PC-3 (cell line): Measurements from ENCODE around the gene CLDN4. TPM values are rescaled to one million over a fixed set of nuclear protein-coding genes. Genes with fewer than 3 reads are reported as not detected.
"Not testable (repeated sequence)": the region's sequence is repeated elsewhere in the genome, so short reads cannot be mapped to it uniquely, and the experiment has no call there.

Source experiments
- ATAC-seq: fragments of 200-7000 bp; cut with Tn5 transposase; 2 replicates; pipeline ENCODE4 v1.9.1; 2020; ENCODE audit warnings: mild to moderate bottlenecking, moderate library complexity
- Bru-seq: library from RNA; stranded (reverse); fragments of 400-500 nt; gene quantifications from one replicate; lab custom pipeline; 2021; lab: Mats Ljungman, UMichigan
- BruChase-seq, 2 experiments: library from RNA; stranded (reverse); fragments of 400-500 nt; gene quantifications; one replicate each; lab custom pipeline; 2021; lab: Mats Ljungman, UMichigan
- BruUV-seq: library from RNA; stranded (reverse); fragments of 400-500 nt; replicated peaks from 2 replicates; lab custom pipeline; 2021; lab: Mats Ljungman, UMichigan
- CTCF ChIA-PET: fragments of 300-600 bp; sonication (Branson Sonifier 250); formaldehyde crosslinking; loops from one replicate; lab custom pipeline; 2022; ENCODE audit warnings: antibody characterized with exemption; lab: Charles Lee
- POLR2A ChIA-PET: fragments of 300-600 bp; sonication (Branson Sonifier 250); formaldehyde crosslinking; loops from one replicate; lab custom pipeline; 2022; ENCODE audit warnings: antibody characterized with exemption; ENCODE audit not compliant: unreplicated experiment; lab: Charles Lee
- DNase-seq: peaks from one replicate; pipeline ENCODE4 v3.0.0-alpha.2; 2015
- H2AFZ ChIP-seq: fragments of 300-600 bp; sonication (generic); 2 replicates; pipeline ENCODE4 v1.6.0; 2016; ENCODE audit warnings: antibody characterized with exemption, low read length
- H3F3A ChIP-seq: fragments of 300-600 bp; sonication (generic); one replicate; pipeline ENCODE4 v1.6.0; 2017; ENCODE audit warnings: antibody characterized with exemption, low read length, control low read depth, mild to moderate bottlenecking; ENCODE audit not compliant: unreplicated experiment
- H3K27ac ChIP-seq: fragments of 300-600 bp; sonication (generic); 2 replicates; pipeline ENCODE4 v1.5.1; 2016; ENCODE audit warnings: mild to moderate bottlenecking, low read length
- H3K27me3 ChIP-seq: fragments of 300-600 bp; sonication (generic); 2 replicates; pipeline ENCODE4 v1.6.1; 2016; ENCODE audit warnings: low read length, mixed read lengths
- H3K36me3 ChIP-seq: fragments of 300-600 bp; sonication (generic); 2 replicates; pipeline ENCODE4 v1.6.1; 2016; ENCODE audit warnings: low read depth, mixed run types, low read length, mixed read lengths
- H3K4me1 ChIP-seq: fragments of 300-600 bp; sonication (generic); 2 replicates; pipeline ENCODE4 v1.5.1; 2016; ENCODE audit warnings: low read length; ENCODE audit not compliant: insufficient read depth
- H3K4me2 ChIP-seq: fragments of 300-600 bp; sonication (generic); 2 replicates; pipeline ENCODE4 v1.6.0; 2016; ENCODE audit warnings: low read length
- H3K4me3 ChIP-seq: fragments of 300-600 bp; sonication (generic); 2 replicates; pipeline ENCODE4 v1.5.1; 2016; ENCODE audit warnings: mild to moderate bottlenecking, low read length, mixed read lengths
- H3K79me2 ChIP-seq: fragments of 300-600 bp; sonication (generic); 2 replicates; pipeline ENCODE4 v1.6.1; 2017; ENCODE audit warnings: low read length, mixed read lengths
- H3K9ac ChIP-seq: fragments of 300-600 bp; sonication (generic); 2 replicates; pipeline ENCODE4 v1.6.0; 2016; ENCODE audit warnings: mild to moderate bottlenecking, low read length
- H3K9me2 ChIP-seq: fragments of 300-600 bp; sonication (generic); replicated peaks from 2 replicates; pipeline ENCODE4 v1.6.1; 2016; ENCODE audit warnings: mixed run types, low read length, mixed read lengths
- H3K9me3 ChIP-seq: fragments of 300-600 bp; sonication (generic); 2 replicates; pipeline ENCODE4 v1.6.1; 2016; ENCODE audit warnings: low read length, mixed read lengths
- H4K20me1 ChIP-seq: fragments of 300-600 bp; sonication (generic); 2 replicates; pipeline ENCODE4 v1.6.1; 2016; ENCODE audit warnings: low read length, mixed read lengths
- CTCF ChIP-seq: fragments of 300-600 bp; sonication (generic); conservative IDR thresholded peaks from 2 replicates; pipeline ENCODE4 v1.5.1; 2017; ENCODE audit warnings: antibody characterized with exemption, low read depth, mild to moderate bottlenecking, low read length
- EZH2 ChIP-seq: fragments of 300-600 bp; sonication (generic); IDR thresholded peaks from one replicate; pipeline ENCODE4 v1.6.1; 2017; ENCODE audit warnings: antibody characterized with exemption, mild to moderate bottlenecking, low read length; ENCODE audit not compliant: unreplicated experiment
- EZH2phosphoT487 ChIP-seq: fragments of 300-600 bp; sonication (generic); IDR thresholded peaks from 2 replicates; pipeline ENCODE4 v1.6.1; 2018; ENCODE audit warnings: mild to moderate bottlenecking, antibody characterized with exemption, low read length, borderline replicate concordance
- intact Hi-C: fragments of 100-400 bp; cut with micrococcal nuclease; formaldehyde crosslinking; loops from 2 replicates; pipeline ENCODE4 v1.9.0; 2023
- long read RNA-seq: library from polyadenylated mRNA; unstranded; transcript quantifications from one replicate; pipeline ENCODE4 v2.0.0, GENCODE V29; 2021; ENCODE audit not compliant: unreplicated experiment
- total RNA-seq: library from RNA; depleted of rRNA; stranded (reverse); fragments of >200 nt; gene quantifications from 2 replicates; pipeline ENCODE4 v1.2.3, GENCODE V29; 2014; rRNA removed

The CLDN4 gene
- total RNA-seq (656 and 724 TPM in 2 replicates), Bru-seq, nascent RNA (percentile 98 among the genes with signal in this experiment), BruChase-seq, experiment 1, labeled RNA remaining after a 6-hour chase (percentile 98 among the genes with signal in this experiment), BruChase-seq, experiment 2, labeled RNA remaining after a 2-hour chase (percentile 99 among the genes with signal in this experiment)
- long read RNA-seq, transcript CLDN4-201 (1 exons, 1,831 nt), result major isoform, 1,097 of 1,102 reads
- long read RNA-seq, partial matches to known transcripts, result 0 of 1,102 reads
- long read RNA-seq, other reads (novel, unspliced or antisense), result 5 of 1,102 reads

GRCh38 chr7:73830681-73831583 lies at the start of gene CLDN4:
Gene CLDN4 (plus strand): TSS chr7:73830996. CDS start chr7:73831202, 206 bp downstream.
- no peaks in the 10 kb centered on the region for H3K9me2 ChIP-seq
- intact Hi-C loops, result no loop called here
- peak within 1 kb of the TSS; percentile 96 for H3K9ac ChIP-seq
- H3K79me2 ChIP-seq, result peaks cover 45% of the 10 kb centered on the region
- H3K27me3 ChIP-seq, result no peaks in the 10 kb centered on the region
- peaks cover 12% of the 10 kb centered on the region for H3K36me3 ChIP-seq
- no peak for TF ChIP-seq CTCF
- peak within 1 kb of the TSS; percentile 96 for H3K27ac ChIP-seq
- H3K4me2 ChIP-seq, result peak within 1 kb of the TSS; percentile 87
- no peaks in the 10 kb centered on the region for H3K9me3 ChIP-seq
- peaks cover 42% of the 10 kb centered on the region for H3K4me1 ChIP-seq
- peaks cover 9% of the 10 kb centered on the region for H3F3A ChIP-seq
- POLR2A ChIA-PET, result interaction anchor here (0.6 to 4.1 kb wide), 2 partner anchors 12 to 57 kb away, joined by 5 to 64 read pairs; partner anchors contain the start of gene METTL27
- TSS peak; percentile 77 for BruUV-seq
- peak; percentile 43 for ATAC-seq
- peaks cover 21% of the 10 kb centered on the region for H4K20me1 ChIP-seq
- H3K4me3 ChIP-seq, result peak within 1 kb of the TSS; percentile 99
- CTCF ChIA-PET, result no interaction called here
- H2AFZ ChIP-seq, result no peak within 1 kb of the TSS
- DNase-seq, result peak; percentile 97

GRCh38 chr7:73786588-73786987 lies 44.2 kb upstream of the CLDN4 start:
- Histone ChIP-seq H2AFZ (no peak overlapping the region), H3K79me2 (no peaks in the 10 kb centered on the region), H3K4me2 (no peak overlapping the region), H3K9me2 (no peaks in the 10 kb centered on the region), H3K4me3 (no peak overlapping the region), H3K27me3 (no peaks in the 10 kb centered on the region), H4K20me1 (no peaks in the 10 kb centered on the region), H3K9me3 (no peaks in the 10 kb centered on the region), H3K36me3 (no peaks in the 10 kb centered on the region), H3K4me1 (no peaks in the 10 kb centered on the region), H3F3A (no peaks in the 10 kb centered on the region), H3K27ac (no peak overlapping the region), H3K9ac (no peak overlapping the region)
- ChIA-PET POLR2A (no interaction called here), CTCF (no interaction called here)
- intact Hi-C loops, result no loop called here
- TF ChIP-seq EZH2phosphoT487 (no peak), EZH2 (no peak)
- DNase-seq (no peak), ATAC-seq (no peak)
- BruUV-seq, result no TSS peak

GRCh38 chr7:73787786-73788048 lies 43.1 kb upstream of the CLDN4 start:
- H3K9me2 ChIP-seq, intact Hi-C loops, H3K27me3 ChIP-seq, H3K4me2 ChIP-seq, H3K9me3 ChIP-seq, POLR2A ChIA-PET, H3K79me2 ChIP-seq, H3K4me3 ChIP-seq, DNase-seq, H4K20me1 ChIP-seq, H3K9ac ChIP-seq, H3K36me3 ChIP-seq, H3K4me1 ChIP-seq, ATAC-seq, BruUV-seq, H3F3A ChIP-seq, CTCF ChIA-PET, H2AFZ ChIP-seq, H3K27ac ChIP-seq: not testable (repeated sequence)
